Renal cortical epithelial cell (primary cell): ENCODE measurements around the gene BBS5. TPM values are rescaled to one million over a fixed set of nuclear protein-coding genes. Genes with fewer than 3 reads are reported as not detected.
"Not testable (repeated sequence)": the region's sequence is repeated elsewhere in the genome, so short reads cannot be mapped to it uniquely, and the experiment has no call there.

Experiments used
- DNase-seq: peaks from one replicate; pipeline ENCODE4 v3.0.0-alpha.2; 2011; ENCODE audit warnings: low read depth
- total RNA-seq: library from RNA; depleted of rRNA; stranded (reverse); fragments of >200 nt; gene quantifications from 2 replicates; pipeline ENCODE4 v1.2.3, GENCODE V29; 2014

The BBS5 gene
- total RNA-seq: 2.3 and 7.8 TPM in 2 replicates

- peak; percentile 58 for DNase-seq
Measured at GRCh38 chr2:169479257-169480078, at the start of gene BBS5. BBS5 (plus strand) TSS chr2:169479494; CDS start chr2:169479554, 60 bp downstream.

- DNase-seq: not testable (repeated sequence)
Measured at GRCh38 chr2:169431772-169432171, 47.5 kb upstream of the BBS5 start.

- not testable (repeated sequence) for DNase-seq
Measured at GRCh38 chr2:169434236-169434635, 45.1 kb upstream of the BBS5 start.

GRCh38 chr2:169438466-169439072 is 40.7 kb upstream of the BBS5 start:
- peak; percentile 27 for DNase-seq

GRCh38 chr2:169439900-169440299 is 39.4 kb upstream of the BBS5 start:
- DNase-seq: no peak

- no peak for DNase-seq
Measured at GRCh38 chr2:169446452-169446851, 32.8 kb upstream of the BBS5 start.

- no peak for DNase-seq
Measured at GRCh38 chr2:169448316-169448715, 31.0 kb upstream of the BBS5 start.

- DNase-seq: no peak
Measured at GRCh38 chr2:169448865-169449264, 30.4 kb upstream of the BBS5 start.

GRCh38 chr2:169452080-169452479 is 27.2 kb upstream of the BBS5 start:
- DNase-seq: peak; percentile 47

GRCh38 chr2:169453044-169453443 is 26.2 kb upstream of the BBS5 start:
- not testable (repeated sequence) for DNase-seq

- DNase-seq: no peak
Measured at GRCh38 chr2:169461143-169461542, 18.2 kb upstream of the BBS5 start.

GRCh38 chr2:169462896-169463695 is 16.2 kb upstream of the BBS5 start:
- DNase-seq: peak; percentile 60

- peak; percentile 78 for DNase-seq
Measured at GRCh38 chr2:169464466-169464865, 14.8 kb upstream of the BBS5 start.

GRCh38 chr2:169464882-169465281 is 14.4 kb upstream of the BBS5 start:
- DNase-seq: no peak

GRCh38 chr2:169468841-169469240 is 10.5 kb upstream of the BBS5 start:
- DNase-seq: no peak

GRCh38 chr2:169469952-169470572 is 9.2 kb upstream of the BBS5 start:
- DNase-seq: no peak

- DNase-seq: no peak
Measured at GRCh38 chr2:169472249-169472648, 7.0 kb upstream of the BBS5 start.

GRCh38 chr2:169476459-169476858 is 2.8 kb upstream of the BBS5 start:
- peak; percentile 72 for DNase-seq

- peak; percentile 49 for DNase-seq
Measured at GRCh38 chr2:169478339-169478738, 955 bp upstream of the BBS5 start.

GRCh38 chr2:169478745-169479256 is 493 bp upstream of the BBS5 start:
- no peak for DNase-seq

- DNase-seq: no peak
Measured at GRCh38 chr2:169480079-169480465, 778 bp downstream of the BBS5 start.

GRCh38 chr2:169485650-169486138 is 6.4 kb downstream of the BBS5 start:
- no peak for DNase-seq
